ENCODE measurements around the gene ZNF407.

Gene ZNF407

DNA sequence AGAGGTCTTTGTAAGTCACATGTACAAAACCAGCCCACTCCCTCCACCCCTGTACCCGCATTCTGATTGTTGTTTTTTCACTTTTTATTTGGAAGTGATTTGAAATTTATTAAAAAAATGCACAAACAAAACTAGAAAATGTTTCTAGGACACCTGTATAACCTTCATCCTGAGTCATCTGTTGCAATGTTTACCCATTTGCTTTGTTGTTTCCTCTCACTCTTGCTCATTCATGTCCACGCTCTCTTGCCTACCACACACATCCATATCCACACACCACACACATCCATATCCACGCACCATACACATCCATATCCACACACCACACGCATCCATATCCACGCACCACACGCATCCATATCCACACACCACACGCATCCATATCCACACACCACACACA is 18.8 kb downstream of the ZNF407 start:
- no peak overlapping the region for H3K4me3 ChIP-seq (replicated peaks; ENCODE audit: insufficient read depth, low read length)
- DNase-seq (ENCODE audit: low read depth in 1 of 2, low spot score in 1 of 2) = no peak
- H3K27ac ChIP-seq (replicated peaks) = no peak overlapping the region

DNA sequence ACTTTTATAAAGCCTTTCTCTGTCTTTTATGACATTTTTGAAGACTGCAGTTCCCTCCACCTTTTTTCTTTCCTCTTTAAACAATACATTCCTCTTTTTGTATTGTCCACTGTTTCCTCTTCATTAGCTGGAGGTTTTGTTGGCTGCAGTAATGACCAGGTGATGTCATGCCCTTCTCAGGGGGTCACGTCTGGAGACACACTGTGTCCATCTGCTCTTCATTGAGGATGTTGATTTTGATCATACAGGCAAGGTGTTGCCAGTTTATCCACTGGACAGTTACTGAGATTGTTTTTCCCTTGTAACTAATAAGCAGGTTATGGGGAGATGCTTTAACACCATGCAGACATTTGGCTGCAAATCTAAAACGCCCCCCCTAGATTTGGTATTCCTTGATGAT is 19.8 kb downstream of the ZNF407 start:
- TF ChIP-seq SPI1 (IDR thresholded peaks at IDR 0.05; ENCODE audit: borderline replicate concordance, low read depth) (no peak), POLR2AphosphoS5 (IDR thresholded peaks at IDR 0.05; ENCODE audit: low read depth) (no peak), GABPA (IDR thresholded peaks at IDR 0.05; ENCODE audit: low read depth) (no peak)
- TF ChIP-seq, protein P1, sequence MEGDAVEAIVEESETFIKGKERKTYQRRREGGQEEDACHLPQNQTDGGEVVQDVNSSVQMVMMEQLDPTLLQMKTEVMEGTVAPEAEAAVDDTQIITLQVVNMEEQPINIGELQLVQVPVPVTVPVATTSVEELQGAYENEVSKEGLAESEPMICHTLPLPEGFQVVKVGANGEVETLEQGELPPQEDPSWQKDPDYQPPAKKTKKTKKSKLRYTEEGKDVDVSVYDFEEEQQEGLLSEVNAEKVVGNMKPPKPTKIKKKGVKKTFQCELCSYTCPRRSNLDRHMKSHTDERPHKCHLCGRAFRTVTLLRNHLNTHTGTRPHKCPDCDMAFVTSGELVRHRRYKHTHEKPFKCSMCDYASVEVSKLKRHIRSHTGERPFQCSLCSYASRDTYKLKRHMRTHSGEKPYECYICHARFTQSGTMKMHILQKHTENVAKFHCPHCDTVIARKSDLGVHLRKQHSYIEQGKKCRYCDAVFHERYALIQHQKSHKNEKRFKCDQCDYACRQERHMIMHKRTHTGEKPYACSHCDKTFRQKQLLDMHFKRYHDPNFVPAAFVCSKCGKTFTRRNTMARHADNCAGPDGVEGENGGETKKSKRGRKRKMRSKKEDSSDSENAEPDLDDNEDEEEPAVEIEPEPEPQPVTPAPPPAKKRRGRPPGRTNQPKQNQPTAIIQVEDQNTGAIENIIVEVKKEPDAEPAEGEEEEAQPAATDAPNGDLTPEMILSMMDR (IDR thresholded peaks at IDR 0.05; ENCODE audit: insufficient read depth, low read length) = no peak
- TF ChIP-seq, protein P2, sequence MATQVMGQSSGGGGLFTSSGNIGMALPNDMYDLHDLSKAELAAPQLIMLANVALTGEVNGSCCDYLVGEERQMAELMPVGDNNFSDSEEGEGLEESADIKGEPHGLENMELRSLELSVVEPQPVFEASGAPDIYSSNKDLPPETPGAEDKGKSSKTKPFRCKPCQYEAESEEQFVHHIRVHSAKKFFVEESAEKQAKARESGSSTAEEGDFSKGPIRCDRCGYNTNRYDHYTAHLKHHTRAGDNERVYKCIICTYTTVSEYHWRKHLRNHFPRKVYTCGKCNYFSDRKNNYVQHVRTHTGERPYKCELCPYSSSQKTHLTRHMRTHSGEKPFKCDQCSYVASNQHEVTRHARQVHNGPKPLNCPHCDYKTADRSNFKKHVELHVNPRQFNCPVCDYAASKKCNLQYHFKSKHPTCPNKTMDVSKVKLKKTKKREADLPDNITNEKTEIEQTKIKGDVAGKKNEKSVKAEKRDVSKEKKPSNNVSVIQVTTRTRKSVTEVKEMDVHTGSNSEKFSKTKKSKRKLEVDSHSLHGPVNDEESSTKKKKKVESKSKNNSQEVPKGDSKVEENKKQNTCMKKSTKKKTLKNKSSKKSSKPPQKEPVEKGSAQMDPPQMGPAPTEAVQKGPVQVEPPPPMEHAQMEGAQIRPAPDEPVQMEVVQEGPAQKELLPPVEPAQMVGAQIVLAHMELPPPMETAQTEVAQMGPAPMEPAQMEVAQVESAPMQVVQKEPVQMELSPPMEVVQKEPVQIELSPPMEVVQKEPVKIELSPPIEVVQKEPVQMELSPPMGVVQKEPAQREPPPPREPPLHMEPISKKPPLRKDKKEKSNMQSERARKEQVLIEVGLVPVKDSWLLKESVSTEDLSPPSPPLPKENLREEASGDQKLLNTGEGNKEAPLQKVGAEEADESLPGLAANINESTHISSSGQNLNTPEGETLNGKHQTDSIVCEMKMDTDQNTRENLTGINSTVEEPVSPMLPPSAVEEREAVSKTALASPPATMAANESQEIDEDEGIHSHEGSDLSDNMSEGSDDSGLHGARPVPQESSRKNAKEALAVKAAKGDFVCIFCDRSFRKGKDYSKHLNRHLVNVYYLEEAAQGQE (IDR thresholded peaks at IDR 0.05; ENCODE audit: insufficient replicate concordance, low read depth) = no peak
- no peak for DNase-seq (ENCODE audit: low read depth in 1 of 2, low spot score in 1 of 2)
- H3K27me3 ChIP-seq (ENCODE audit: insufficient read depth, poor library complexity, severe bottlenecking) = no peaks in the 10 kb centered on the region
- no peak overlapping the region for H3K27ac ChIP-seq (replicated peaks)
- H3K4me3 ChIP-seq (replicated peaks; ENCODE audit: insufficient read depth, low read length) = no peak overlapping the region

More for the DNA sequence above, 18.8 kb downstream of the ZNF407 start:
- no peaks in the 10 kb centered on the region for H3K27me3 ChIP-seq (ENCODE audit: insufficient read depth, poor library complexity, severe bottlenecking)
- no peak for TF ChIP-seq GABPA (IDR thresholded peaks at IDR 0.05; ENCODE audit: low read depth)
- TF ChIP-seq, protein P2 (IDR thresholded peaks at IDR 0.05; ENCODE audit: insufficient replicate concordance, low read depth) = no peak
- TF ChIP-seq POLR2AphosphoS5 (IDR thresholded peaks at IDR 0.05; ENCODE audit: low read depth) = no peak
- TF ChIP-seq, protein P1 (IDR thresholded peaks at IDR 0.05; ENCODE audit: insufficient read depth, low read length) = no peak
- TF ChIP-seq SPI1 (IDR thresholded peaks at IDR 0.05; ENCODE audit: borderline replicate concordance, low read depth) = no peak

DNA sequence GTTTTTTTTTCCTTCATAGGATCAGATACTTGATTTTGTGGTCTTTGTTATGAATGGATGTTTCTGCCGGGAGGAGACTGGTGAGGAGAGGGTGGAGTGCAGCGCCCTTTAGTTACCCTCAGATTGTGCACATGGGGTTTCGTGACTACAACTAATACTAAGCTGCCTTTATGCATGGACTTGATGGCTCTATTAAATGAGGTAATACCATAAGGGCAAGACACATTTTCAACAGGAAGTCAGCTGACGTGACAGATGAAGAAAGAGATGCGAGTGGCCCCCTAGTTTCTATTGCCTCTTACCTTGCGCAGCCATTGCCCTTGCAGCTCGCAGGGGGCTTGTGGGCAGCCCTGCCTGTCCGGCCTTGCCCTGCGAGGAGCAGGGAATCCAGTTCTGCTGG is 24.4 kb downstream of the ZNF407 start:
- Histone ChIP-seq H3K4me3 (replicated peaks; ENCODE audit: insufficient read depth, low read length) (no peak overlapping the region), H3K27ac (replicated peaks) (no peak overlapping the region), H3K27me3 (ENCODE audit: insufficient read depth, poor library complexity, severe bottlenecking) (no peaks in the 10 kb centered on the region)
- DNase-seq (ENCODE audit: low read depth in 1 of 2, low spot score in 1 of 2) = no peak
- TF ChIP-seq, protein P1 (IDR thresholded peaks at IDR 0.05; ENCODE audit: insufficient read depth, low read length) = no peak
- no peak for TF ChIP-seq GABPA (IDR thresholded peaks at IDR 0.05; ENCODE audit: low read depth)
- TF ChIP-seq, protein P2 (IDR thresholded peaks at IDR 0.05; ENCODE audit: insufficient replicate concordance, low read depth) = no peak
- TF ChIP-seq SPI1 (IDR thresholded peaks at IDR 0.05; ENCODE audit: borderline replicate concordance, low read depth) = no peak
- no peak for TF ChIP-seq POLR2AphosphoS5 (IDR thresholded peaks at IDR 0.05; ENCODE audit: low read depth)
